HPDE6-E6E7 (cell line): ENCODE data around the gene ABCA3.

Experiments used
- DNase-seq: peaks from one replicate; pipeline ENCODE4 v3.0.0; 2011; ENCODE audit warnings: missing footprints; ENCODE audit errors: extremely low spot score

Gene ABCA3

DNA sequence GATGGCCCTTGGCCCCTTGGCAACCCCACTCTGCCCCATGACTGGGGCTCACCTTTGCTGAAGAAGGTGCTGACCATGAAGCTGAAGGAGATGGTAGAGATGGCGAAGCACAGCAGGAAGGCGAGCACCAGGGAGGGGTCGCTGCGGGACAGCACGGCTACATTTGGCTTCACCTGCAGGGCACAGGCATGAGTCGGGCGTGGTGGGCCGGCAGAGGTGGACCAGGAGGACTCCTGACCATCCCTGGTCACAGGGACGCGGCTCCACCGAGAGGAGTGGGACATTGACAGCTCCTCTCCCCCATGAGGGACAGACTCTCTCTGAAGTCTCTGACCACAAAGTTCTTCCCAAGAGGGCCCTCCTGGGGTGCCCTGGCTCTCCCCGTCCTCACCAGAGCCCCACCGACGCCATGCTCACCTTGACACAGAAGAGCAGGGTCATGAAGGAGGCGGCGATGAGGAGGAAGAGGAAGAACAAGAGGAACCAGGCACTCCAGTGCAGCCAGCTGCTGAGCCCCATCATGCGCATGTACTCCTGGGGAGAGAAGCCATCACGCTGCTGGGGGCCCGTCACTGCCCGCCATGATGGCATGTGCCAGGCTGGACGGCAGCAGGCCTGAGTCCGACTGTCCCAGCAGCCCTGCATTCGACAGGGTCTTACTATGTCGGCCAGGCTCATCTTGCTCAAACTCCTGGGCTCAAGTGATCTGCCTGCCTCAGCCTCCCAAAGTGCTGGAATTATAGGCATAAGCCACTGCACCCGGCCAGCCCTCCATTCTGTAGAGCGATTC, 23.1 kb downstream of the ABCA3 start:
- DNase-seq = no peak

DNA sequence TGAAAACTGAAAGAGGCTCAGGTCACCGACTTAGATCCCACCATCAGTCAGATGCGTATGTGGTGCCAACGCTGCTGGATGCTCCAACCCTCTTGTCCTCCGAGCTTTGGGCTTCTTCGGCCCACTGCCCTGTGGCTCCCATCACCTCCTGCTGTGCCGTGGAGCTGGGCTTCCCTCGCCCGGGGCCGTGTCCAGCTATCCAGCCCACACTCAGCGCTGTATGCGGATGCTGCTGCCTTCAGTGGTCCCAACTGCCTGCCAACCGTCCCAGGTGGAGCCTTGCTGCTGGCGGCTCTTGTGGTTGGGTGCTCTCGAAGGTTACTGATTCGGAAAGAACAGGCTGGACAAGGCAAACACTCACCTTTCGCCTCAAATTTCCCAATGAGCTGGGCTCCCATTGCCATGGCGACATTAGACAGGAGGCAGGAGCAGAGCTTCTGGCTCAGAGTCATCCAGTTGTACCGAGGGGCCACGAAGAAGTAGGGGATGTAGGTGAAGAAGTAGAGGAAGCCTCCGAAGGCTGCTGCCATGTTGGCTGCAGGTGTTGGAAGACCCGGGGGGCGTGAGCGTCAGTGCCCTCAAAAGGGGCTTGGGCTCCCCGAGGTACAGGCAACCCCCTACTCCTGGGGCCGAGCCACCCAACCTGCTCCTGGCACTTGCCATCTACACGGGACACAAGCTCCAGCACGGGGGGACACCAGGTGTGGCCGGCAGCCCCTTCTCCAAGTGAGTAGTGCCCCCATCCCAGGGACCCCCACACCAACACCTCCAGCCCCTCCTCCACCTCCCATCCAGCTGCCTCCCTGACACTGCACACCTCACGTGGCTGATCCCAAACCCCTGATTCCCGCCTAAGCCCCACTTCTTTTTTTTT, 32.2 kb downstream of the ABCA3 start:
- no peak for DNase-seq

DNA sequence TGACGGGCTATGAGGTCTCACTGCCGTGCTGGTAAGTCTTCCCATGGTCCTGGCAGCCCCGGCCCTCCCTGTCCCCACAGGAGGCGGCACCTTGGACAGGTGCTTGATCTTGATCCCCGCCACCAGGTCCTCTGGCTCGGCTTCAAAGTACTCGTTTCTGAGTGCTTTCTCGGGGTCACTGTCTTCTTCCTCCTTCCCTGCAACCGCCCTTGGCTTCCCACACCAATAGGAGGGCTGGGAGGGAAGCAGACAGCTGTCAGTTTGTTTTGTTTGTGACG, 40.7 kb downstream of the ABCA3 start:
- DNase-seq = no peak

DNA sequence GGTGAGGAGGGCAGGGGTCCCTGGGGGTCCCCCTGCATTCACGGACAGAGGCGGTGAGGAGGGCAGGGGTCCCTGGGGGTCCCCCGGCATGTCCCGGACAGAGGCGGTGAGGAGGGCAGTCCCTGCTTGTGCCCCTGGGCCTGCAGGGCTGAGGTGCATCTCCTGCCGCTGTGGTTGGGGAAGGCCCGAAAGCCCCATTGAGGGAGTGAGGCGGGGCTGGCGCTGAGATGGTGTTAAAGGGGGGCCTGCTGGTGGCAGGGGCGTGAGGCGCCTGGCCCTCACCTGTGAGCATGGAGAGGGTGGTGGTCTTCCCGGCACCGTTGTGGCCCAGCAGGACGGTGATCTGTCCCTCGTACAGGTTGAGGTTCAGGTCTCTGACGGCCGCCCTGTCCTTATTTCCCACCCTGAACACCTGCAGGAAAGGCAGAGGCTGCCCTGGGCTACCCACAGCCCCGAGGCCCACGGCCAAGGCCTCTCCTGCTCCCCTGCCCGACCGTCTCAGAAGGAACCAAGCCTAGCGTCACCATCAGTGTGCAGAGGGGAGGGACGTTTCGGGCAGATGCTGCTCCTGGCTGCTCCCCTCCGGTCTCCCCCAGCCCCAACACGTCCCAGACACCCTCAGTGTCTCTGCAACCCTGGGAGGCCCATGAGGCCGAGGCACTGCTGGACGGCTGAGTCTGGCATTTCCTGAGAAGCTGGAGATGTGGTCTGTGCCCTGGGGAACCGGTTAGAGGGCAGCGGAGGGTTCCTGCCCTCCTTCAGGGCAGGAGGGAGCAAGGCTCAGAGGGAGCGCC, 41.2 kb downstream of the ABCA3 start:
- DNase-seq = no peak

DNA sequence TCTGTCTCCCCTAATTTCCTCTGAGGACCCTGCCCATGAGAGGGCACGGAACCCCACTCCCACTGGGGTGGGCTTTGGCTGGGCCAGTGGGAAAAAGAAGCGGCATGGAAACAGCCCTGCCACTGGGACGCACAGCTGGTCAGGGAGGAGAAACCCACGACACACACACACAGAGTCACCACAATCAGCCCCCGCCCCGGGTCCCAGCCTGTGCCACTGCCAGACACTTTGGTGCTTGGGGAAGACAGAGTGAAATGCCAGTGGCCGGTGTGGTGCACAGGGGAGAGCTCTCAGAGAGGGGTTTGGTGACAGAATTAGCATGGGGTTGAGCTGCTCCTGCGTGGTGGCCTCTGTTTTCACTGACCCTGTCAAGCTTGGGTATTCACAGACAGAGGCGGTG, 41.9 kb downstream of the ABCA3 start:
- no peak for DNase-seq

DNA sequence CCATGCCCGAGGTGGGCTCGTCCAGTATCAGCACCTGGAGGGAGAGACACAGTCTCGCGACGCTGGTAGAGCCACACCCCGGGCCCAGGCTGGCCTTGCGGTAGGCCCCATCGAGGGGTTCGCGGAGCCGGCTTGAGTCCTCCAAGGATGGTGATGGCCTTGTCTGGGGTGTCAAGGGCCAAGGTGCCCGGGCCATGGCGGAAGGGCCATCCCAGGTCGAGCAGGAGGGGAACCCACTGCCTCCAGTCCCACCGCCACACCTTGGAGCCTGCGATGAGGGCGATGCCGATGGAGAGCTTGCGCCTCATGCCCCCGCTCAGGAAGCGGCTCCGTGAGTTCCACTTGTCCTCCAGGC, 43.0 kb downstream of the ABCA3 start:
- no peak for DNase-seq

DNA sequence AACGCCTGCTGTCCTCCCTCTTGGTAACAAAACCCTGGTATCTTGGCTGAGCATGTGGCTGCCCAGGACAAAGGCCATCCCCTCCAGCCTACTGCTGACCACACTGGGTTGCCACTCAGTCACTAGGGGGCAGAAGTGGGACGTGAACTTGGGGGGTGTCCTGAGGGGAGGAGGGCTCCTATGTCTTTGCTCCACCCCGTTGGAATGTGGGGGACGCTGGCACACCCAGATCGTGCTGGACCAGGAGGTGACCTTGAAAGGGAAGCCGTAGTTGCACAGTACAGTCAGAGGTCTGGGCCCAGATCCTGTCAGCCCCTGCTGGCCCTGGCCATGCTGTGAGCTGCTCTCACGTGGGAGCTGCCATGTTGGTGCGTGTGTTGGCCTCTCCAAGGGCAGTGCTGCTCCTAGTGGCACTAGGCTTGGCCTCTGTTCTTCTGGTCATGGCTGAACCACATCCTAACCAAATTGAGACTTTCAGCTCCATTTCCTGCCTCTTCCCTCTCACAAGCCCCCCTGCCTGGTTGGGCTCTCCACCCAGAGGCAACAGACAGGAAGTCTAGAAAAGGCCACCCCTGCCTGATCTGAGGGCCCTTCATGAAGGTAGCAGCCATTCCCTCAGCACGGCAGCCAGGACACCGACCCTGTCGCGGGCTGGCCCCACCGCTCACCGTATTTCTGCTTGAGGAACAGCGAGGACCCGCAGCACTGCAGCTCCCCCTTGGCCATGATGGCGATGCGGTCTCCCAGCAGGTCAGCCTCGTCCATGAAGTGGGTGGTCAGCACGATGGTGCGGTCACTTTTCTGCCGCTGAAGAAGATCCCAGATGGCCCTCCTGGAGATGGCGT, 43.6 kb downstream of the ABCA3 start:
- no peak for DNase-seq

DNA sequence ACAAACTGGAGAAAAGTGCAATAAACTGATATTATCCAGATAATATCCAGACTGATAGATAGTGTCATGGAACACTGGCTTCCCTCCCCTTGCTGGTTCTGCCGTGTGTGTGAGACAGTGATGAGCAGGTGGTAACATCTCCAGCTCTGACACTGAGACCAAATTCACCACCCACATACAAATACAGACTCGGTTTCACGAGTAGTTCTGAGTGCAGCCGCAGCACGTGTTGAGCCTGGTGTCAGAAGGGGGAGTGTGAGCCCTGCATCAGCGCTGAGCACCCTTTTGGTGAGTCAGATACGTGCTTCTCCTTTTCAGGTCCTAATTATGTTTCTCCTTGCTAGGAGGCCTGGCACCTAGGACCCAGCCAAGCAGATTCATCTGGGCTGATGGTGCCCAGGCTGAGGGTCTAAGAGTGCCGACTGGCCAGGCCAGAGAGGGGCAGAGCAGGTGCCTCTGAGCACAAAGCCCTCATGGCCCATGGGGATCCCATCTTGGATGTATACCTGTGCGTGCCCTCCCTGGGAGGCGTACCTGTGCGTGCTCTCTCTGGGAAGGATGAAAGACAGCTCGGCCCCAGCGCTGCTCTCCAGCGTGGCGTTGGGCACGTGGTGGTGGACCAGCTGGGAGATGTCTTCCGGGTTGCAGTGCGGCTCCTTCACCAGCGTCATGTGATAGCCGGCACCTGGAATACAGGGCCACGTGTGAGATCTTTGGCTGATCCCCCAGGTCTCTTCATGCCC, 45.3 kb downstream of the ABCA3 start:
- DNase-seq = no peak

DNA sequence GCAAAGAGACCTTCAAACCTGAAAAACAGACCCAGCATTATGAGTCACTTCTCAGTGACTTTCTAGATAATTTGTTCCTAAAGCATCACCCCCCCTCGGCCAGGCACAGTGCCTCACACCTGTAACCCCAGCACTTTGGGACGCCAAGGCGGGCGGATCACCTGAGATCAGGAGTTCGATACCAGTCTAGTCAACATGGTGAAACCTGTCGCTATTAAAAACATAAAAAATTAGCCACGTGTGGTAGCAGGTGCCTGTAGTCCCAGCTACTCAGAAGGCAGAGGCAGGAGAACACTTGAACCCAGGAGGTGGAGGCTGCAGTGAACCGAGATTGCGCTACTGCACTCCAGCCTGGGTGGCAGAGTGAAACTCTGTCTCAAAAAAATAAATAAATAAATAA, 48.3 kb downstream of the ABCA3 start:
- no peak for DNase-seq

DNA sequence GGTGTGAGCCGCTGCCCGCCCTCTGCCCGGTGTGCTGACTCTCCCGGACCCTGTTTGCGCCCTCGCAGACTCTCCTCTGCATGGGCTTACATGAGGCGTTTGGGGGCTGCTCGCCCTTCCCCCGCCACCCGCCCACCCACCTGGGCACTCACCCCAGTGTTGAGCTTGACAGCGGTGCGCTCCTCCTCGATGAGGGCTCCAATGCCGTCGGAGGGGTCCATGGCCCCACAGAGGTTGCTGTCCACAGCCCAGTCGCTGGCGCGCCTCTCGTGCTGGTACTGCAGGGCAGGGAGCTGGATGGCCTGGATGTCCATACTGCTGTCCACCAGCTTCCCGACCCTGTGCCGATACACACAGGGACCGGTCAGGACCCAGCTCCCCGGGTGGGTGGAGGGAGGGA, 51.2 kb downstream of the ABCA3 start:
- no peak for DNase-seq

DNA sequence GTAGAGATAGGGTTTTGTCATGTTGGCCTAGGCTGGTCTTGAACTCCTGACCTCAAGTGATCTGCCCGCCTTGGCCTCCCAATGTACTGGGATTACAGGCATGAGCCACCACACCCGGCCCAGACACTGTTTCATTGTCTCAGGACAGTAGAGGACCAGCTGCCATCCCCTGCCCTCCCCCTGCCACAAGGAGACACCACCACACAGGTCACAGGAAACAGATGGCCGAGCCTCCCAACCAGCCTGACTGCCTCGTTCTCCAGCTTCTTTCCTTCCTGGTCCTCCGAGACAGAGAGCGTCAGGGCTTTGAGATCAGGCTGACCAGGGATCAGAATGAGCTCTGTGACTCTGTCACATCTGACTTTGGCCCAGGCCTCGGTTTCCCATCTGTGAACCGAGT, 51.8 kb downstream of the ABCA3 start:
- no peak for DNase-seq

DNA sequence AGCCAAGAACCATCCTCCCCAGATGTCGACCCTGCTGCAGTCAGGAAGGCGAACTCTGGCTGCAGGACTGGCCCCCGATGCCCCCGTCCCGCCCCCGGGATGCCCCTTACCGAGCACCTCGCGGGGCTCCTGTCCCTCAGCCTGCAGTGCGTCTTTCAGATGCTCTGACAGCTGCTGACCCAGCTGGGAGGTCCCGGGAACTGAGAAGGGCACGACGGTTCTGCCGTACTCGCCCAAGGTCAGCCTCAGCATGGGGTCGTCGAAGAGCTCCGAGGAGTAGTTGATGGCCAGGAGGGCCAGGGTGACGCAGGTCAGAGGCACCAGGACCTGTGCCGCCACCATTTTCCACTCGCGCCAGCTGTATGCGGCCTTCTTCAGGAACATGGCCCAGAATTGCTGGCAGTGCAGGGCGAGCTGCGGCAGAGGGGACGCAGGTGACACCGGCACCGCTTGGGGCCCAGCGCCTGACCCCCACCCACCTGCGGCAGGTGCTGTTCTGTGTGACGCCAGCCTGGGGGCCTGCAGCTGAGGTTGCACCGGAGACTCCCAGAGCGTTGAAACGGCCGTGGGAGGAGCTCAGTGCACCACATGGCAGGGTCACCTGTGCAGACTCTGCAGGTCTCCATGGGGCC, 52.5 kb downstream of the ABCA3 start:
- no peak for DNase-seq

DNA sequence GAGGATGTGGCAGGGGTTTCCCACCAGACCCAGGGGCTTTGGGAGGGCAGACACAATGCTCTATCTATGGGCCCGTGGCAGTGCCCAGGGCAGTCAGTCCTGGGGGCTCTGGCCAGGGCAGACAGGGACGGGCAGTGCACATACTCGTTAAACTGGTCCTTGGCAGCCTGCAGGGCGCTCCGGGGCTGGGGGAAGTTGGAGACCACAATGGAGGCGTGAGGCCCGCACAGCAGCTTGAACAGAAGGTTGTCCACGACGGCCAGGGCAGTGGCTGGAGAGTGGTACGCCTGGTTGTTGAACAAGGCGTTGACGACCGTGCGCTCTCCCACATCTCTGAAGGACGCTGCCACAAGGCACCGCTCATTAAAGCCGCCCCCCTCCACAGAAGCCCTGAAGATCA, 54.0 kb downstream of the ABCA3 start:
- no peak for DNase-seq

DNA sequence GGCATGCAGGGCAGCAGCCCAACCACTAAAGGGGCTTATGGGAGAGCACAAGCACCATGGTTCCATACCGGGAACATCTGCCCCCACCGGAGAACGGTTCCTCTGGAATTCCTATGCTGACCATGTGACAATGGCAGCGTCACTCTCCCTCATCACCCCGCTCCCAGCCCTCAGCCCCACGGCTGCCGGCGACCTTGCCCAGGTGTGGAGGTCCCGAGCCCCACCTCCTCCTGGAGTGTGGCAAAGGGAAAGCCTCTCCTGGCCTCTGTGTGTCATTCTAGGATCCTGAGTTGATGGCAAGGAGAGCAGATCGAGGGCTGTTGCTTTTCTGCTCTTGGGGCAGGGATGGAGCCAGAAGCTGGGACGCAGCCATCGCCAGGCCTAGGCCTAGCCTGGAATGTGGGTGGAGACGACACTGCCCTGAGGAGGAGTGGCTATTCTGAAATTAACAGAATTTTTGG, 54.8 kb downstream of the ABCA3 start:
- DNase-seq = no peak

DNA sequence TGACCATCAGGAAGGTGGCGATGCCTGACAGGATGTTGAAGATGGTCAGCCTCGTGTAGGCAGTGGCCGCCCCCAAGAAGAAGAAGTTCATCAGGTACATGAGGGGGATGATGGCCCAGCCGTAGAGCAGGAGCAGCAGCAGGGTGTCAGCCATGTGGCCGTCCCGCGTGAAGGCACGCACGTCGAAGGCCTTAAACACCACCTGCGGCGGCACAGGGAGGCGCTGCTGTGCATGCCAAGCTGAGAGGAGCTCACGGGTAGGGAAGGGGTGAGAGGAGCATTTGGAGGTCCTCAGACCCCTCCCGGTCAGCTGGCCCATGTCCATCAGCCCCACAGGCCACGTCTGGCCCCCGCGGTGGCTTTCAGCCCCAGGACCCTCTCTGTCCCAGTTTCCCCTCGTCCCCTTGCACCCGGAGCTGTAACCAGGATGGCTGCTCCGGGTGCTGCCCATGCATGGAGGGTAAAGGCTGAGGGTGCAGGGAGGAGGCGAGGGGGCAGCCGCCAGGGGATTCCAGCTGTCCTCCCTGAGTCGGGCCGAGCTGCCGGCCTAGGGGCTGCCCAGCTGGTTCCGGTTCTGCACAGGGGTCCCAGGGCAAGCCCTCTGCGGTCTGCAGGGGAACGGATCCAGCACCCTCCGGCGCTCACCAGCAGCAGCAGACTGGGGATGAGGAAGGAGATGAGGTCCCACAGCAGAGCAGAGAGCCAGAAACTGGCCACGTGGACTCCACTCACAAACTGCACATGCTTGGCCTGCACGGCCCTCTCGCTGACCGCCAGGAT, 55.5 kb downstream of the ABCA3 start:
- no peak for DNase-seq

DNA sequence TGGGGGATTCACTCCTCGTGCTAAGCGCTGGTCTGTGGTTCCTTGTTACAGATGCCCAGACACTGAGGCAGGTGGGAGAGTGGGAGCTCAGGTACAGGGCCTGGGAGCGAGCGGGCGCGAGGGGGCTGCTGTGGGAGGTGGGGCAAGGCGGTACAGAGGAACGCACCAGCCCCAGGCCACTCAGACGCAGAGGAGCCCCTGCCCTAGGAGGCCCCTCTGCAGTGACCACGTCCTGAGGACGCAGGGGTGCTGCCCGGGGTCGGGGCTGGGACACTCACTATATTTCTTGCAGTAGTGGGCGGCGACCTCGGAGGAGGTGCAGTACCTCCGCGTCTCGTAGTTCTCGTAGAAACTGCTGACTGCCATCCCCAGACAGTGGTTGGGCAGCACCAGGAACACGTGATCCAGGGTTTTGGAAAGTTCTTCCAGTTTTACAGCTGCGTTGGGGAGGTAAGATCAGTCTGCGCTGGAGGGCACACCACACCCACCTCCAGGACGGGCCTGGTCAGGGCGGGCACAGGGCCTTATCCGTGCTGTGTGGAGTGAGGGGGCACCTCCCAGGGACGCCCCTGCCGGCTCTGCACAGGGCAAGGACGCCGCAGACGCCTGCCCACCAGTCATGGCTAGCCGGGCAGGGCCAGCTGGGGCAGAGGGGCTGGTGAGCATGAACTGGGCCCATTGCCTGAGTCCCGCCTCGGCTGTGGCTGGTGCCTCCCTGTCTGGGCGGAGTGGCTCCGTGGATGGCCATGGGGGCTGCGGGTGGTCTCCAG, 56.3 kb downstream of the ABCA3 start:
- DNase-seq = no peak

DNA sequence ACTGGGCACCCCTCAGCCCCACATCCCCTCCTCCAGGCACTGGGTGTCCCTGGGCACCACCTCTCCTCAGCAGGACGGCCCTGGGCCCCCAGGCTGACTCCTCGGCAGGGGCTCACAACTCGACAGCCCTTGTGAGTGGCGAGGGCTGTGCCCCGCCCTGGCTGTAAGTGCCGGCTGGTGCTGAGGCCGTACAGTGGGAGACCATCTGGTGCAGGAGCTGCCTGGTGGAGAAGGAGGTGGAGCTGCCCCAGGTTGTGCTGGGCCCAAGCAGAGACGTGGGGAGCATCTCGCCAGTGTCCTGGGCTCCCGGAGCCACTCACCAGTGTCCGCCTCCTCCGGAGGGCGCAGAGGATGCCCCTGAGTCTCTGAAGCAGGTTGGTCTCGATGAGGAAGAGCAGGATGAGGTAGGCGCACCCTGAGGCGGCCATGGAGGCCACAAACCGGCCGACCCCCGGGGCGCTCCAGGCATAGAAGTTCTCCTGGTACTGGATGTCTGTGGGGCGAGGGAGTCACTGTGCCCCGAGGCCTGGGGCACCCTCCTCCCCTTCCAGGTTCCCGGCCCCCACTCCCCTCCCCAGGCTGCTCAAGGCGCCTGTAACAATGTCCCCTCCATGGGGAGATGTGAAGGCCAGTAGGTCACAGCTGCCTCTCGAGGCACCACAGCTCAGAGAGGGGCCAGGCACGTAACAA, 57.5 kb downstream of the ABCA3 start:
- DNase-seq = no peak

DNA sequence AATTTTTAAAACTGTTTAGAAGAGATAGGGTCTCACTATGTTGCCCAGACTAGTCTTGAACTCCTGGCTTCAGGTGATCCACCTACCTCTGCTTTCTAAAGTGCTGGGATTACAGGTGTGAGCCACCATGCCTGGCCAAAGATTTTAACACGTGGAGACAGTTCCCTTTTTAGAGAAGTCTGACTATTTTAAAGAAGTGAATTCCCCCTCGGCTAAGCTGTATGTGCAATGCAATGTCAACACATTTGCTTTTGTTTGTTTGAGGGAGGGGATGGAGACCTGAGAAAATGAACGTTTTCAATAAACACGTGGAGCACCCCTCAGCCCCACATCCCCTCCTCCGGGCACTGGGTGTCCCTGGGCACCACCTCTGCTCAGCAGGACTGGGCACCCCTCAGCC, 58.3 kb downstream of the ABCA3 start:
- no peak for DNase-seq
